ENCODE data around the gene RHEX. TPM values are rescaled to one million over a fixed set of nuclear protein-coding genes. Genes with fewer than 3 reads are reported as not detected.

The RHEX gene
- total RNA-seq, 1 experiment from 2014 or later: not detected

DNA sequence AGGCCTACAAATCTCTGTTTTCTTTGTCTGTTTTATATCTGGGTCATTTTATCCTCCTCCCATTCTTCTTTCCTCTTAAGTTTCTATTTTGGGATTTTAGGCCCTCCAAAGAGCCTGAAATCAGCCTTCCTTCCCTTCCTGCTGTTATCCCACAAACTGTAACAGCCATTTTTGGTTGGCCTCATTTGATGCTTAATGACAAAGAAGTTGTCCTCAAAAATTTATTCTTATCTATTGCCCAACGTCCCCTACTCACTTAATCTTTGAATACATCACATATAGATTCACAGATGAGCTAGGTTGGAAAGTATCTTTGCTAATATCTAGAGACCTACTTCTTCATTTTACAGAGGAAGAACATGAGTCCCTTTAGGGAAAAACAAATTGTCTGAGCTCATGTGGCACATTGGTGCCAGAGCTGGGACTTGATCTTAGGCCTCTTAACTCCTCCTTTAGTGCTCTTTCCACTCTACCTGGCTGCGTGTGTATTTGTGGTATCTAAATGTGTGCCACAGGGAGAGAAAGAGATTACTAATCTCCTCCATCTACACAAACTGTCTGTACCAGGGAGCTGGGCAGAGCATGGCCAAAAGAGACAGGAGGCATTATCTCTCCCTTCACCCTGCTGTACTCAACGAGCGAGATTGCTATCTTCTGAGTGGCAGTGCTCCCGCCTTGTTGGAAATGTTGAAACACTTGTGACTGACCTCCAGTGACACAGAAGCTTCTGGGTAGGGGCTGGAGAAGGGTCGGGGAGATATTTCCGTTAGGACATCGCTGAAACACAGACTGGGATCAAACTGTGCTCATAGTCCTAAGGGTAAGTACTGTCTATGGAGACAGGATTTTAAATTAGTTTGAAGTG is 30.1 kb downstream of the RHEX start:
- Histone ChIP-seq H3K27ac (ENCODE audit: low read length) (no peak overlapping the region), H3K4me2 (ENCODE audit: low read depth, low read length, poor library complexity, severe bottlenecking) (no peak overlapping the region), H3K79me2 (ENCODE audit: low read length) (no peaks in the 10 kb centered on the region), H3K9me3 (ENCODE audit: low read length) (no peaks in the 10 kb centered on the region), H4K20me1 (ENCODE audit: insufficient read depth, low read depth, low read length) (no peaks in the 10 kb centered on the region), H3K9me2 (replicated peaks; ENCODE audit: insufficient read depth, low read length) (no peaks in the 10 kb centered on the region), H3K4me3 (ENCODE audit: low read length) (no peak overlapping the region), H3K9ac (ENCODE audit: low read length) (no peak overlapping the region), H2AFZ (ENCODE audit: low read length) (no peak overlapping the region), H3K36me3 (ENCODE audit: insufficient read depth, low read length) (no peaks in the 10 kb centered on the region), H3K4me1 (ENCODE audit: low read length) (no peaks in the 10 kb centered on the region), H3K27me3 (ENCODE audit: low read length) (no peaks in the 10 kb centered on the region)
- DNase-seq: peak; percentile 11

- no peaks in the 10 kb centered on the region for H3K9me3 ChIP-seq (ENCODE audit: low read length)
- H3K9ac ChIP-seq (ENCODE audit: low read length): no peak overlapping the region
- no peak overlapping the region for H2AFZ ChIP-seq (ENCODE audit: low read length)
- no peaks in the 10 kb centered on the region for H3K9me2 ChIP-seq (replicated peaks; ENCODE audit: insufficient read depth, low read length)
- no peak overlapping the region for H3K4me3 ChIP-seq (ENCODE audit: low read length)
- no peak overlapping the region for H3K27ac ChIP-seq (ENCODE audit: low read length)
- H3K4me2 ChIP-seq (ENCODE audit: low read depth, low read length, poor library complexity, severe bottlenecking): no peak overlapping the region
- DNase-seq: no peak
- H3K79me2 ChIP-seq (ENCODE audit: low read length): no peaks in the 10 kb centered on the region
- H3K4me1 ChIP-seq (ENCODE audit: low read length): no peaks in the 10 kb centered on the region
- no peaks in the 10 kb centered on the region for H3K36me3 ChIP-seq (ENCODE audit: insufficient read depth, low read length)
- H4K20me1 ChIP-seq (ENCODE audit: insufficient read depth, low read depth, low read length): no peaks in the 10 kb centered on the region
- H3K27me3 ChIP-seq (ENCODE audit: low read length): no peaks in the 10 kb centered on the region
These were observed 30.8 kb downstream of the RHEX start for GRCh38 chr1:206083750-206084149.

- no peaks in the 10 kb centered on the region for H3K4me1 ChIP-seq (ENCODE audit: low read length)
- H3K9ac ChIP-seq (ENCODE audit: low read length): no peak overlapping the region
- no peaks in the 10 kb centered on the region for H3K36me3 ChIP-seq (ENCODE audit: insufficient read depth, low read length)
- H3K27me3 ChIP-seq (ENCODE audit: low read length): no peaks in the 10 kb centered on the region
- no peak overlapping the region for H3K4me3 ChIP-seq (ENCODE audit: low read length)
- H3K79me2 ChIP-seq (ENCODE audit: low read length): no peaks in the 10 kb centered on the region
- no peak overlapping the region for H2AFZ ChIP-seq (ENCODE audit: low read length)
- DNase-seq: no peak
- H3K9me3 ChIP-seq (ENCODE audit: low read length): no peaks in the 10 kb centered on the region
- no peak overlapping the region for H3K4me2 ChIP-seq (ENCODE audit: low read depth, low read length, poor library complexity, severe bottlenecking)
- H3K9me2 ChIP-seq (replicated peaks; ENCODE audit: insufficient read depth, low read length): no peaks in the 10 kb centered on the region
- H4K20me1 ChIP-seq (ENCODE audit: insufficient read depth, low read depth, low read length): no peaks in the 10 kb centered on the region
- no peak overlapping the region for H3K27ac ChIP-seq (ENCODE audit: low read length)
These were observed 34.1 kb downstream of the RHEX start for GRCh38 chr1:206087091-206087490.

DNA sequence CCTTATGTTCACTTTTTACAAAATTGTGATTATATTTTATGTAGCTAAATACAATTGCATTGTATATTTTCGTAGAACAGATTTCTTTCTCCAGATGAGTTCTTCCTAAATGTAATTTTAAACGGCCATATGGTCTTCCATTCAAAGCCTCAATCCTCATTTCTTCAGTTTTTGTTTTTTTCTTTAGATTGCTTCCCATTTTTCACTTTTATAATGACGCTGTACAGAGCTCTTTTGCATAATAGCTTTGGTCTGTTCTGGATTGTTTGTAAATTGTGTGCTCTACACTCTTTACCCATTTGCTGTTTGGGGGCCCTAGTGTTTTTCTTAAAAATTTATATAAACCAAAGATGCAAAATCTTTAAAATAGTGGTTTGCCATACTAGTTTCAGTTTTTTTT is 36.4 kb downstream of the RHEX start:
- no peaks in the 10 kb centered on the region for H3K79me2 ChIP-seq (ENCODE audit: low read length)
- H3K4me2 ChIP-seq (ENCODE audit: low read depth, low read length, poor library complexity, severe bottlenecking): no peak overlapping the region
- no peak overlapping the region for H3K27ac ChIP-seq (ENCODE audit: low read length)
- no peaks in the 10 kb centered on the region for H3K9me3 ChIP-seq (ENCODE audit: low read length)
- H3K27me3 ChIP-seq (ENCODE audit: low read length): no peaks in the 10 kb centered on the region
- no peaks in the 10 kb centered on the region for H3K4me1 ChIP-seq (ENCODE audit: low read length)
- H2AFZ ChIP-seq (ENCODE audit: low read length): no peak overlapping the region
- DNase-seq: no peak
- no peak overlapping the region for H3K9ac ChIP-seq (ENCODE audit: low read length)
- no peaks in the 10 kb centered on the region for H4K20me1 ChIP-seq (ENCODE audit: insufficient read depth, low read depth, low read length)
- no peaks in the 10 kb centered on the region for H3K36me3 ChIP-seq (ENCODE audit: insufficient read depth, low read length)
- no peaks in the 10 kb centered on the region for H3K9me2 ChIP-seq (replicated peaks; ENCODE audit: insufficient read depth, low read length)
- H3K4me3 ChIP-seq (ENCODE audit: low read length): no peak overlapping the region

- Histone ChIP-seq H3K9me3 (ENCODE audit: low read length) (no peaks in the 10 kb centered on the region), H4K20me1 (ENCODE audit: insufficient read depth, low read depth, low read length) (no peaks in the 10 kb centered on the region), H3K9ac (ENCODE audit: low read length) (no peak overlapping the region), H3K36me3 (ENCODE audit: insufficient read depth, low read length) (no peaks in the 10 kb centered on the region), H3K4me3 (ENCODE audit: low read length) (no peak overlapping the region), H3K27ac (ENCODE audit: low read length) (no peak overlapping the region), H2AFZ (ENCODE audit: low read length) (no peak overlapping the region), H3K4me2 (ENCODE audit: low read depth, low read length, poor library complexity, severe bottlenecking) (no peak overlapping the region), H3K27me3 (ENCODE audit: low read length) (no peaks in the 10 kb centered on the region), H3K79me2 (ENCODE audit: low read length) (no peaks in the 10 kb centered on the region), H3K9me2 (replicated peaks; ENCODE audit: insufficient read depth, low read length) (no peaks in the 10 kb centered on the region), H3K4me1 (ENCODE audit: low read length) (no peaks in the 10 kb centered on the region)
- DNase-seq: no peak
These were observed 41.1 kb downstream of the RHEX start for GRCh38 chr1:206094024-206094423.

GRCh38 chr1:206097381-206097780 is 44.4 kb downstream of the RHEX start:
- H3K4me2 ChIP-seq (ENCODE audit: low read depth, low read length, poor library complexity, severe bottlenecking): no peak overlapping the region
- no peaks in the 10 kb centered on the region for H3K4me1 ChIP-seq (ENCODE audit: low read length)
- H2AFZ ChIP-seq (ENCODE audit: low read length): no peak overlapping the region
- H3K27me3 ChIP-seq (ENCODE audit: low read length): no peaks in the 10 kb centered on the region
- no peaks in the 10 kb centered on the region for H3K9me3 ChIP-seq (ENCODE audit: low read length)
- no peak overlapping the region for H3K9ac ChIP-seq (ENCODE audit: low read length)
- H4K20me1 ChIP-seq (ENCODE audit: insufficient read depth, low read depth, low read length): no peaks in the 10 kb centered on the region
- no peak for DNase-seq
- H3K9me2 ChIP-seq (replicated peaks; ENCODE audit: insufficient read depth, low read length): no peaks in the 10 kb centered on the region
- no peak overlapping the region for H3K4me3 ChIP-seq (ENCODE audit: low read length)
- no peaks in the 10 kb centered on the region for H3K36me3 ChIP-seq (ENCODE audit: insufficient read depth, low read length)
- no peak overlapping the region for H3K27ac ChIP-seq (ENCODE audit: low read length)
- H3K79me2 ChIP-seq (ENCODE audit: low read length): no peaks in the 10 kb centered on the region

DNA sequence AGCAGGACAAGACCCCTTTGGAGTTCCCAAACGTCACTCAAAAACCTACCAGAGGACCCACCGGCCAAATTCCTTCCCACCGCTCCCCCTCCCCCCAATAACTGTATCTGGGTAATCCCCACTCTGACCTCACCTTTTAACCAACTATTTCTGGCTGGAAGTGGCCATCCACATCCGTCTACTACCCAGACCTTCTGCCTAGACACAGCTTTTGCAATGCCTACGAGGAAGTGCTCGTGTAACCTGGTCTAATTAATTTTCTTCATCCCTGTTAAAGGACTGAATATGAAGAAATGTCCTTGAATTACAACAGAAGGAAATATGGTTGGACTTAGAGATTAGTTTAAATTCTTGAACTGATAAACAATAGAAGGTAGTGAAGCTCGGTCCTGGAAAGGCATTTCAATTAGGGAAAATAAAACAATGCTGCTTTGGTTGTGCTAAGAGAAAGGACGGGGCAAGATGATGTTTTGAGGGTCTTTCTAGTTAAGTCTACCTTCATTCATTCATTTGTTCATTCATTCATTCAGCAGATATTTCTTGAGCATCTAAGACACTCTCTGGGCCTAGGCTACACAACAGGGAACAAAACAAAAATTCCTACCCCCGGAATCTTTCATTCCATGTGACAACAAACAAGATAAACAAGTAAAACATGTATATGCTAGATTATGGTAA is 45.4 kb downstream of the RHEX start:
- Histone ChIP-seq H3K79me2 (ENCODE audit: low read length) (no peaks in the 10 kb centered on the region), H3K9ac (ENCODE audit: low read length) (no peak overlapping the region), H3K4me3 (ENCODE audit: low read length) (no peak overlapping the region), H3K9me3 (ENCODE audit: low read length) (no peaks in the 10 kb centered on the region), H3K4me1 (ENCODE audit: low read length) (no peaks in the 10 kb centered on the region), H3K36me3 (ENCODE audit: insufficient read depth, low read length) (no peaks in the 10 kb centered on the region), H3K9me2 (replicated peaks; ENCODE audit: insufficient read depth, low read length) (no peaks in the 10 kb centered on the region), H2AFZ (ENCODE audit: low read length) (no peak overlapping the region), H4K20me1 (ENCODE audit: insufficient read depth, low read depth, low read length) (no peaks in the 10 kb centered on the region), H3K27me3 (ENCODE audit: low read length) (no peaks in the 10 kb centered on the region), H3K4me2 (ENCODE audit: low read depth, low read length, poor library complexity, severe bottlenecking) (no peak overlapping the region), H3K27ac (ENCODE audit: low read length) (no peak overlapping the region)
- no peak for DNase-seq

- no peaks in the 10 kb centered on the region for H3K9me3 ChIP-seq (ENCODE audit: low read length)
These were observed 47.3 kb downstream of the RHEX start for GRCh38 chr1:206100226-206100815.

More at GRCh38 chr1:206100226-206100815, 47.3 kb downstream of the RHEX start:
- H3K9me2 ChIP-seq (replicated peaks; ENCODE audit: insufficient read depth, low read length): no peaks in the 10 kb centered on the region
- H3K79me2 ChIP-seq (ENCODE audit: low read length): no peaks in the 10 kb centered on the region
- H3K27ac ChIP-seq (ENCODE audit: low read length): no peak overlapping the region
- H3K4me3 ChIP-seq (ENCODE audit: low read length): no peak overlapping the region
- DNase-seq: no peak
- no peak overlapping the region for H2AFZ ChIP-seq (ENCODE audit: low read length)
- H3K36me3 ChIP-seq (ENCODE audit: insufficient read depth, low read length): no peaks in the 10 kb centered on the region
- no peak overlapping the region for H3K9ac ChIP-seq (ENCODE audit: low read length)
- no peaks in the 10 kb centered on the region for H3K27me3 ChIP-seq (ENCODE audit: low read length)
- no peaks in the 10 kb centered on the region for H4K20me1 ChIP-seq (ENCODE audit: insufficient read depth, low read depth, low read length)
- H3K4me1 ChIP-seq (ENCODE audit: low read length): no peaks in the 10 kb centered on the region
- H3K4me2 ChIP-seq (ENCODE audit: low read depth, low read length, poor library complexity, severe bottlenecking): no peak overlapping the region

All from Karpas-422 (cell line).